B cell (primary cell): ENCODE measurements around the gene PMPCA. TPM values are rescaled to one million over a fixed set of nuclear protein-coding genes. Genes with fewer than 3 reads are reported as not detected.
A peak's percentile ranks its signal among the peaks of the same experiment; 100 is the strongest.

Source experiments
- ATAC-seq: fragments of 200-7000 bp; cut with Tn5 transposase; one replicate; pipeline ENCODE4 v1.10.0; 2021; ENCODE audit warnings: low read depth, mild to moderate bottlenecking, moderate number of reproducible peaks, moderate library complexity
- CTCF ChIA-PET: fragments of 350-600 bp; sonication (Branson Sonifier 250); formaldehyde crosslinking; loops from one replicate; lab custom pipeline; 2021; ENCODE audit warnings: antibody characterized with exemption, inconsistent platforms; lab: Charles Lee
- POLR2A ChIA-PET: fragments of 350-600 bp; sonication (Branson Sonifier 250); formaldehyde crosslinking; loops from one replicate; lab custom pipeline; 2021; ENCODE audit warnings: antibody characterized with exemption; lab: Charles Lee
- DNase-seq: peaks from one replicate; pipeline ENCODE4 v3.0.0; 2013
- H2AFZ ChIP-seq: 2 replicates; pipeline ENCODE4 v1.6.1; 2012; ENCODE audit warnings: mild to moderate bottlenecking, low read depth, low read length; ENCODE audit not compliant: insufficient read depth, poor library complexity, severe bottlenecking
- H3K27ac ChIP-seq, 2 donors: 1 replicate in 1 of 2; 2 replicates in 1 of 2; pipeline ENCODE4 v1.5.1; 2012 to 2013; ENCODE audit warnings: low read length in 2 of 2, mild to moderate bottlenecking in 2 of 2, moderate library complexity in 1 of 2
- H3K27me3 ChIP-seq, 4 experiments: fragments of 200-600 bp in 1 of 4; sonication (generic) in 1 of 4; replicated peaks in 1 of 4; 1 replicate in 2 of 4; 2 replicates in 2 of 4; pipeline versions ENCODE4 v1.6.1 to v1.7.0; 2013 to 2016; ENCODE audit warnings: low read length in 3 of 4, mild to moderate bottlenecking in 2 of 4, mixed read lengths in 1 of 4, moderate library complexity in 1 of 4; ENCODE audit not compliant: insufficient read depth in 4 of 4, control insufficient read depth in 3 of 4; ENCODE audit errors: control extremely low read depth in 1 of 4
- H3K36me3 ChIP-seq, 2 experiments: replicated peaks in 1 of 2; 1 replicate in 1 of 2; 2 replicates in 1 of 2; pipeline versions ENCODE4 v1.6.1 to v1.7.1; 2013; ENCODE audit warnings: low read length in 1 of 2; ENCODE audit not compliant: insufficient read depth in 2 of 2, control insufficient read depth in 1 of 2; ENCODE audit errors: control extremely low read depth in 1 of 2, extremely low read depth in 1 of 2
- H3K4me1 ChIP-seq, 2 donors: fragments of 200-600 bp in 1 of 2; sonication (generic) in 1 of 2; 1 replicate in 1 of 2; 2 replicates in 1 of 2; pipeline versions ENCODE4 v1.5.1 to v1.6.1; 2013 to 2017; ENCODE audit warnings: low read length in 2 of 2; ENCODE audit not compliant: control insufficient read depth in 2 of 2, insufficient read depth in 2 of 2
- H3K4me2 ChIP-seq: replicated peaks from 2 replicates; pipeline ENCODE3; 2012; ENCODE audit warnings: mild to moderate bottlenecking, low read depth, low read length; ENCODE audit not compliant: poor library complexity, severe bottlenecking
- H3K4me3 ChIP-seq, 5 experiments: fragments of 200-600 bp in 1 of 5; sonication (generic) in 1 of 5; 1 replicate in 3 of 5; 2 replicates in 2 of 5; pipeline versions ENCODE4 v1.5.1 to v1.7.0; 2011 to 2016; ENCODE audit warnings: low read length in 4 of 5, mild to moderate bottlenecking in 4 of 5, low read depth in 2 of 5, control low read depth in 1 of 5, moderate library complexity in 1 of 5; ENCODE audit not compliant: insufficient read depth in 1 of 5; ENCODE audit errors: control extremely low read depth in 1 of 5, extremely low read depth in 1 of 5
- H3K79me2 ChIP-seq: fragments of 200-600 bp; sonication (generic); one replicate; pipeline ENCODE4 v1.6.0; 2016; ENCODE audit warnings: low read length; ENCODE audit not compliant: control insufficient read depth, insufficient read depth
- H3K9ac ChIP-seq: fragments of 200-600 bp; sonication (generic); 2 replicates; pipeline ENCODE4 v1.6.1; 2017; ENCODE audit warnings: mild to moderate bottlenecking, low read length, moderate library complexity
- H3K9me3 ChIP-seq, 3 donors: one replicate each; pipeline versions ENCODE4 v1.6.1 to v1.7.1; 2013; ENCODE audit warnings: low read length in 2 of 3; ENCODE audit not compliant: control insufficient read depth in 2 of 3, insufficient read depth in 1 of 3; ENCODE audit errors: control extremely low read depth in 1 of 3
- H4K20me1 ChIP-seq: 2 replicates; pipeline ENCODE4 v1.6.0; 2012; ENCODE audit warnings: mild to moderate bottlenecking, low read length; ENCODE audit not compliant: insufficient read depth, control insufficient read depth, poor library complexity, severe bottlenecking
- H3K27ac Mint-ChIP-seq: one replicate; pipeline ENCODE4 v1.8.0; 2021; ENCODE audit warnings: mixed read lengths
- H3K27me3 Mint-ChIP-seq: one replicate; pipeline ENCODE4 v1.8.0; 2021; ENCODE audit warnings: mixed read lengths
- H3K4me1 Mint-ChIP-seq: one replicate; pipeline ENCODE4 v1.8.0; 2021; ENCODE audit warnings: mixed read lengths
- H3K4me3 Mint-ChIP-seq: one replicate; pipeline ENCODE4 v1.8.0; 2021; ENCODE audit warnings: mixed read lengths
- H3K9me3 Mint-ChIP-seq: one replicate; pipeline ENCODE4 v1.8.0; 2022; ENCODE audit warnings: mixed read lengths; ENCODE audit not compliant: insufficient read depth
- CTCF ChIP-seq: fragments of 200-600 bp; IDR thresholded peaks from one replicate; pipeline ENCODE4 v1.8.0; 2022; ENCODE audit warnings: antibody characterized with exemption, mild to moderate bottlenecking
- EZH2 ChIP-seq: IDR thresholded peaks from 2 replicates; pipeline ENCODE4 v1.6.1; 2012; ENCODE audit warnings: borderline replicate concordance, low read depth, mild to moderate bottlenecking, moderate library complexity, low read length; ENCODE audit not compliant: insufficient read depth, poor library complexity, severe bottlenecking
- WGBS: methylation state at CpG from one replicate; pipeline ENCODE4 v1.1.5; 2013; ENCODE audit warnings: missing lambda C conversion rate; ENCODE audit not compliant: insufficient coverage; 5-methylcytosine and 5-hydroxymethylcytosine counted together
- intact Hi-C: fragments of 100-400 bp; cut with micrococcal nuclease; formaldehyde crosslinking; loops from one replicate; pipeline ENCODE4 v1.10.0; 2022
- polyA plus RNA-seq: library from polyadenylated mRNA; depleted of rRNA; stranded (reverse); fragments of >200 nt; gene quantifications from 2 replicates; pipeline ENCODE4 v1.2.3, GENCODE V29; 2012
- total RNA-seq, 2 donors: library from RNA; stranded (reverse); fragments of 120-200 nt in 1 of 2; gene quantifications; 1 replicate in 1 of 2; 2 replicates in 1 of 2; pipeline versions ENCODE4 v1.2.3 to v1.2.4, GENCODE V29; 2013 to 2022

Gene PMPCA
- total and polyA plus RNA-seq, 2 donors (not counting 1 experiment from before 2014, with no cell fraction given) = 64.4 to 72.2 TPM

- H3K27ac ChIP-seq = peak overlapping the region; percentile 58 to 73
- peak; percentile 57 for ATAC-seq
- ChIA-PET POLR2A (interaction anchor here (0.9 to 1.3 kb wide), 2 partner anchors 11 to 40 kb away, joined by 3 to 4 read pairs; partner anchors contain the start of gene DNLZ), CTCF (no interaction called here)
- peaks cover 40 to 50% of the 10 kb centered on the region in 2 donors for H3K4me1 ChIP-seq
- H4K20me1 ChIP-seq = peaks cover 18% of the 10 kb centered on the region
- Mint-ChIP-seq H3K27me3 (no peaks in the 10 kb centered on the region), H3K27ac (peak overlapping the region; percentile 87), H3K9me3 (no peaks in the 10 kb centered on the region), H3K4me3 (peak overlapping the region; percentile 49), H3K4me1 (peaks cover 50% of the 10 kb centered on the region)
- peak overlapping the region; percentile 10 for H2AFZ ChIP-seq
- H3K27me3 ChIP-seq = no peaks in the 10 kb centered on the region
- peak; percentile 82 for DNase-seq
- peaks cover 0 to 28% of the 10 kb centered on the region in 2 experiments for H3K36me3 ChIP-seq
- TF ChIP-seq EZH2 (no peak), CTCF (no peak)
- WGBS = 5% methylated on average over 4 of the region's 5 CpGs
- no peak overlapping the region for H3K9ac ChIP-seq
- H3K4me2 ChIP-seq = peak overlapping the region; percentile 70
- H3K9me3 ChIP-seq = no peaks in the 10 kb centered on the region
- H3K4me3 ChIP-seq = peak overlapping the region in 1 of 5 experiments; percentile 2
- peaks cover 44% of the 10 kb centered on the region for H3K79me2 ChIP-seq
- intact Hi-C loops = loop anchor here (5.0 kb wide), 1 partner anchor 161 kb away; no protein-coding TSS in a partner anchor
Measured at GRCh38 chr9:136403538-136403914, 6.9 kb upstream of the PMPCA start.
